HG03354 (cell line): ENCODE results near the gene MYL7.
"Not testable (repeated sequence)": the region's sequence is repeated elsewhere in the genome, so short reads cannot be mapped to it uniquely, and the experiment has no call there.

ENCODE experiments used
- ATAC-seq: cut with Tn5 transposase; IDR thresholded peaks from one replicate; pipeline ENCODE4 v1.9.1; 2021; ENCODE audit warnings: mild to moderate bottlenecking; ENCODE audit not compliant: unreplicated experiment, poor library complexity, severe bottlenecking

Gene MYL7

GRCh38 chr7:44138698-44139097 is 2.4 kb downstream of the MYL7 start:
- ATAC-seq: no peak

GRCh38 chr7:44136731-44137130 is 4.4 kb downstream of the MYL7 start:
- no peak for ATAC-seq

GRCh38 chr7:44134943-44135628 is 6.0 kb downstream of the MYL7 start:
- no peak for ATAC-seq

GRCh38 chr7:44133295-44133694 is 7.8 kb downstream of the MYL7 start:
- no peak for ATAC-seq

GRCh38 chr7:44132039-44132438 is 9.1 kb downstream of the MYL7 start:
- no peak for ATAC-seq

- ATAC-seq: no peak
Observed at GRCh38 chr7:44131173-44132029, 9.7 kb downstream of the MYL7 start.

- ATAC-seq: no peak
Observed at GRCh38 chr7:44128721-44129582, 12.2 kb downstream of the MYL7 start.

GRCh38 chr7:44127161-44127560 is 14.0 kb downstream of the MYL7 start:
- ATAC-seq: no peak

- not testable (repeated sequence) for ATAC-seq
Observed at GRCh38 chr7:44126574-44126973, 14.6 kb downstream of the MYL7 start.

- ATAC-seq: no peak
Observed at GRCh38 chr7:44124822-44125202, 16.3 kb downstream of the MYL7 start.

GRCh38 chr7:44123190-44124003 is 17.7 kb downstream of the MYL7 start, which contains the start of gene POLD2:
Gene POLD2 (minus strand): TSS chr7:44123548. CDS start chr7:44122053, 1,495 bp downstream.
- ATAC-seq: peak; percentile 99

- no peak for ATAC-seq
Observed at GRCh38 chr7:44122529-44122928, 18.6 kb downstream of the MYL7 start.

- ATAC-seq: no peak
Observed at GRCh38 chr7:44121761-44122420, 19.2 kb downstream of the MYL7 start.

- no peak for ATAC-seq
Observed at GRCh38 chr7:44120395-44120794, 20.7 kb downstream of the MYL7 start.

GRCh38 chr7:44119829-44120380 is 21.2 kb downstream of the MYL7 start:
- ATAC-seq: no peak

GRCh38 chr7:44117801-44118429 is 23.2 kb downstream of the MYL7 start:
- ATAC-seq: no peak

- ATAC-seq: no peak
Observed at GRCh38 chr7:44116789-44117666, 24.1 kb downstream of the MYL7 start.
